DOHH2 (cell line): Measurements from ENCODE around the gene HOXA9.

ENCODE experiments used
- H3F3A ChIP-seq: fragments of 200-600 bp; sonication (generic), shearing (Covaris generic); 2 replicates; pipeline ENCODE4 v1.6.0; 2016; ENCODE audit warnings: antibody characterized with exemption, mild to moderate bottlenecking; ENCODE audit not compliant: control insufficient read depth, insufficient read depth
- H3K27ac ChIP-seq: fragments of 200-600 bp; sonication (generic); 2 replicates; pipeline ENCODE4 v1.5.1; 2014; ENCODE audit warnings: low read depth, mild to moderate bottlenecking, low read length, moderate library complexity
- H3K27me3 ChIP-seq: fragments of 200-600 bp; sonication (generic); 2 replicates; pipeline ENCODE4 v1.6.1; 2014; ENCODE audit warnings: mild to moderate bottlenecking, low read length, mixed read lengths; ENCODE audit not compliant: control insufficient read depth
- H3K36me3 ChIP-seq: fragments of 200-600 bp; sonication (generic); 2 replicates; pipeline ENCODE4 v1.6.1; 2014; ENCODE audit warnings: mild to moderate bottlenecking, low read length, moderate library complexity, mixed read lengths; ENCODE audit not compliant: control insufficient read depth
- H3K4me1 ChIP-seq: fragments of 200-600 bp; sonication (generic); 2 replicates; pipeline ENCODE4 v1.6.1; 2014; ENCODE audit warnings: mild to moderate bottlenecking, low read length, mixed read lengths; ENCODE audit not compliant: control insufficient read depth
- H3K4me2 ChIP-seq: fragments of 200-600 bp; sonication (generic); 2 replicates; pipeline ENCODE4 v1.6.0; 2014; ENCODE audit warnings: mild to moderate bottlenecking, low read length, moderate library complexity
- H3K4me3 ChIP-seq: fragments of 200-600 bp; sonication (generic); 2 replicates; pipeline ENCODE4 v1.5.1; 2014; ENCODE audit warnings: mild to moderate bottlenecking, low read length, mixed read lengths
- H3K79me2 ChIP-seq: fragments of 200-600 bp; sonication (generic); 2 replicates; pipeline ENCODE4 v1.6.1; 2014; ENCODE audit warnings: mild to moderate bottlenecking, low read length, mixed read lengths; ENCODE audit not compliant: control insufficient read depth
- H3K9me2 ChIP-seq: fragments of 200-600 bp; sonication (generic); replicated peaks from 2 replicates; pipeline ENCODE4 v1.6.1; 2014; ENCODE audit warnings: mild to moderate bottlenecking, low read length, mixed read lengths; ENCODE audit not compliant: control insufficient read depth
- H3K9me3 ChIP-seq: fragments of 200-600 bp; sonication (generic); 2 replicates; pipeline ENCODE4 v1.6.1; 2014; ENCODE audit warnings: antibody characterized with exemption, low read length, mixed read lengths; ENCODE audit not compliant: control insufficient read depth, insufficient read depth
- H4K20me1 ChIP-seq: fragments of 200-600 bp; sonication (generic); 2 replicates; pipeline ENCODE4 v1.6.0; 2014; ENCODE audit warnings: low read depth, mild to moderate bottlenecking, antibody characterized with exemption, low read length, moderate library complexity; ENCODE audit not compliant: control insufficient read depth, insufficient read depth
- EZH2phosphoT487 ChIP-seq: fragments of 200-600 bp; sonication (generic); IDR thresholded peaks from 2 replicates; pipeline ENCODE4 v1.6.1; 2017; ENCODE audit warnings: borderline replicate concordance, mild to moderate bottlenecking, antibody characterized with exemption, low read length, moderate library complexity, mixed read lengths
- TF ChIP-seq, protein P1 (sequence below): fragments of 200-600 bp; sonication (generic); IDR thresholded peaks from one replicate; pipeline ENCODE4 v1.5.1; 2014; ENCODE audit warnings: antibody characterized with exemption, mild to moderate bottlenecking, low read depth, low read length; ENCODE audit not compliant: poor library complexity, severe bottlenecking

HOXA9 gene

GRCh38 chr7:27116962-27117886 lies 48.1 kb downstream of the HOXA9 start:
- H3K27me3 ChIP-seq: no peaks in the 10 kb centered on the region
- H3F3A ChIP-seq: no peaks in the 10 kb centered on the region
- H3K4me3 ChIP-seq: no peak overlapping the region

DNA sequence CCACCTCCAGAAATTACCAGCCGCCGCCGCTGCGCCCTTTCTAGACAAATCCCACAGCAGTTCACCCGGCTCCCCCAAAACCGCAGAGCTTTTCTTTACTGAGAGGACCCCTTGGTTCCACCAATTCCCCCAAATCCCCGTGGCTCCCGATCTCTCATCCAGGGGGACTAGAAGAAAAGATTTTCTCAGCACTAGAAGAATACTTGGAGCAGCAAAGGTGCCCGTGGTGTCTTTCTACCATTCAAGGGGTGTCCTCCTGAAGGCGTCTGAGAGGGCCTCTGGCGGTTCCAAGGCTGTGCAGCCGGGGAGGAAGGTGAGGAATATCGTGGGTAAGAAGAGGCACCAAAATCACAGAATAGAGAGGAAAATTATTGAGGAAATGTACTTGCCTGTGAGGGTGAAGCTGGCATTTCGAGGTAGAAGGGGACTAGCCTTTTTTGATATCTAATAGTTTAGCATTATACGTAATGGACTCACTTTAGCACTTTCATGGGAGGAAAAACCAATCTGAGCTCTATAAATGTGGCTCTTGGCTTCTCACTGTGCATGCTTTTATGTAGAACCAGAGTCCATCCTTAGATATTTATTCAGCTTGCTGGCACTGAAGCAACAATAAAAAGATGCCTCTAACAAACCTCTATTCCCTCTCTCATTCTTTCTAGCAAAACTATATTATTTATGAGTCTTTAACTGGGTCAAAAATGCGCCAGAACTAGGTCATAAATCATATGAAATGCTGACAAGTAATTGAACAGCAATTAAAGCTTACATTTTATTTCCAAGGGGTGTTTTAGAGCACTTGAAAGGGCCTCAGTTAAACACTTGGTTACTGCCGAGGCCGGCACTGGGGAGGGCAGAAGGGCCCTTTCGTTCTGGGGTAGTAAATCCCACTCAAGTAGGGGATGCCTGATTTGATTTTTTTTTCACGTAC lies 49.0 kb downstream of the HOXA9 start:
- Histone ChIP-seq H3K9me3 (no peaks in the 10 kb centered on the region), H3K4me3 (no peak overlapping the region), H3F3A (no peaks in the 10 kb centered on the region), H3K27ac (no peak overlapping the region), H3K27me3 (no peaks in the 10 kb centered on the region), H3K4me1 (no peaks in the 10 kb centered on the region), H4K20me1 (no peaks in the 10 kb centered on the region), H3K9me2 (no peaks in the 10 kb centered on the region), H3K36me3 (no peaks in the 10 kb centered on the region), H3K79me2 (no peaks in the 10 kb centered on the region), H3K4me2 (no peak overlapping the region)
- TF ChIP-seq EZH2phosphoT487: no peak
- TF ChIP-seq, protein P1, sequence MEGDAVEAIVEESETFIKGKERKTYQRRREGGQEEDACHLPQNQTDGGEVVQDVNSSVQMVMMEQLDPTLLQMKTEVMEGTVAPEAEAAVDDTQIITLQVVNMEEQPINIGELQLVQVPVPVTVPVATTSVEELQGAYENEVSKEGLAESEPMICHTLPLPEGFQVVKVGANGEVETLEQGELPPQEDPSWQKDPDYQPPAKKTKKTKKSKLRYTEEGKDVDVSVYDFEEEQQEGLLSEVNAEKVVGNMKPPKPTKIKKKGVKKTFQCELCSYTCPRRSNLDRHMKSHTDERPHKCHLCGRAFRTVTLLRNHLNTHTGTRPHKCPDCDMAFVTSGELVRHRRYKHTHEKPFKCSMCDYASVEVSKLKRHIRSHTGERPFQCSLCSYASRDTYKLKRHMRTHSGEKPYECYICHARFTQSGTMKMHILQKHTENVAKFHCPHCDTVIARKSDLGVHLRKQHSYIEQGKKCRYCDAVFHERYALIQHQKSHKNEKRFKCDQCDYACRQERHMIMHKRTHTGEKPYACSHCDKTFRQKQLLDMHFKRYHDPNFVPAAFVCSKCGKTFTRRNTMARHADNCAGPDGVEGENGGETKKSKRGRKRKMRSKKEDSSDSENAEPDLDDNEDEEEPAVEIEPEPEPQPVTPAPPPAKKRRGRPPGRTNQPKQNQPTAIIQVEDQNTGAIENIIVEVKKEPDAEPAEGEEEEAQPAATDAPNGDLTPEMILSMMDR: no peak

More at GRCh38 chr7:27116962-27117886, 48.1 kb downstream of the HOXA9 start:
- Histone ChIP-seq H3K27ac (no peak overlapping the region), H3K79me2 (no peaks in the 10 kb centered on the region), H3K9me3 (no peaks in the 10 kb centered on the region), H3K4me2 (no peak overlapping the region), H3K36me3 (no peaks in the 10 kb centered on the region), H4K20me1 (no peaks in the 10 kb centered on the region), H3K4me1 (no peaks in the 10 kb centered on the region), H3K9me2 (no peaks in the 10 kb centered on the region)
- TF ChIP-seq, protein P1: no peak
- no peak for TF ChIP-seq EZH2phosphoT487

GRCh38 chr7:27115221-27116026 lies 49.9 kb downstream of the HOXA9 start:
- H3K4me3 ChIP-seq: no peak overlapping the region
- H3K4me1 ChIP-seq: no peaks in the 10 kb centered on the region
- H4K20me1 ChIP-seq: no peaks in the 10 kb centered on the region
- H3K4me2 ChIP-seq: no peak overlapping the region
- no peaks in the 10 kb centered on the region for H3K36me3 ChIP-seq
- no peaks in the 10 kb centered on the region for H3K9me2 ChIP-seq
- H3K27ac ChIP-seq: no peak overlapping the region
- no peak for TF ChIP-seq EZH2phosphoT487
- TF ChIP-seq, protein P1: no peak
- no peaks in the 10 kb centered on the region for H3K27me3 ChIP-seq
- no peaks in the 10 kb centered on the region for H3F3A ChIP-seq
- no peaks in the 10 kb centered on the region for H3K79me2 ChIP-seq
- no peaks in the 10 kb centered on the region for H3K9me3 ChIP-seq
